SU-DHL-6 (cell line): ENCODE measurements around the gene TSPAN32.
A peak's percentile ranks its signal among the peaks of the same experiment; 100 is the strongest.

ENCODE experiments used
- H2AFZ ChIP-seq: fragments of 200-600 bp; sonication (generic); 2 replicates; pipeline ENCODE4 v1.6.1; 2014; ENCODE audit warnings: low read depth, mild to moderate bottlenecking, moderate library complexity, mixed read lengths, antibody characterized with exemption, low read length; ENCODE audit not compliant: severe bottlenecking
- H3F3A ChIP-seq: fragments of 200-600 bp; shearing (Covaris generic); 2 replicates; pipeline ENCODE4 v1.6.0; 2016; ENCODE audit warnings: antibody characterized with exemption, mild to moderate bottlenecking; ENCODE audit not compliant: insufficient read depth
- H3K27ac ChIP-seq: fragments of 200-600 bp; sonication (generic); 2 replicates; pipeline ENCODE4 v1.5.1; 2016; ENCODE audit warnings: low read depth, mild to moderate bottlenecking, low read length, moderate library complexity, mixed read lengths
- H3K27me3 ChIP-seq: fragments of 200-600 bp; sonication (generic), shearing (Covaris generic); 2 replicates; pipeline ENCODE4 v1.6.0; 2014; ENCODE audit warnings: mild to moderate bottlenecking, low read length
- H3K36me3 ChIP-seq: fragments of 200-600 bp; sonication (generic); 2 replicates; pipeline ENCODE4 v1.6.1; 2014; ENCODE audit warnings: mild to moderate bottlenecking, low read length, mixed read lengths
- H3K4me2 ChIP-seq: fragments of 300-600, 200-600 bp; shearing (Covaris generic), sonication (generic); 2 replicates; pipeline ENCODE4 v1.6.0; 2014; ENCODE audit warnings: low read length, low read depth, mild to moderate bottlenecking; ENCODE audit not compliant: poor library complexity, severe bottlenecking
- H3K4me3 ChIP-seq: fragments of 200-600 bp; sonication (generic); 2 replicates; pipeline ENCODE4 v1.5.1; 2014; ENCODE audit warnings: antibody characterized with exemption, low read length, mild to moderate bottlenecking, mixed read lengths; ENCODE audit not compliant: insufficient read depth, poor library complexity, severe bottlenecking
- H3K79me2 ChIP-seq: fragments of 200-600 bp; sonication (generic); 2 replicates; pipeline ENCODE4 v1.6.1; 2014; ENCODE audit warnings: mild to moderate bottlenecking, low read length, moderate library complexity; ENCODE audit not compliant: insufficient read depth
- H3K9ac ChIP-seq: fragments of 200-600 bp; sonication (generic); 2 replicates; pipeline ENCODE4 v1.7.0; 2014; ENCODE audit warnings: mild to moderate bottlenecking, low read length
- H3K9me2 ChIP-seq: fragments of 200-600 bp; sonication (generic); replicated peaks from 2 replicates; pipeline ENCODE4 v1.6.1; 2014; ENCODE audit warnings: low read length; ENCODE audit not compliant: insufficient read depth
- H3K9me3 ChIP-seq: fragments of 200-600 bp; sonication (generic); 2 replicates; pipeline ENCODE4 v1.6.1; 2014; ENCODE audit warnings: low read length, mixed read lengths; ENCODE audit not compliant: insufficient read depth
- H4K20me1 ChIP-seq: fragments of 200-600 bp; sonication (generic); 2 replicates; pipeline ENCODE4 v1.6.1; 2014; ENCODE audit warnings: low read depth, mild to moderate bottlenecking, antibody characterized with exemption, low read length, moderate library complexity, mixed read lengths
- EZH2phosphoT487 ChIP-seq: fragments of 200-600 bp; sonication (generic), shearing (Covaris generic); conservative IDR thresholded peaks from 2 replicates; pipeline ENCODE4 v1.6.1; 2018; ENCODE audit warnings: mild to moderate bottlenecking, antibody characterized with exemption, low read length, moderate library complexity, mixed read lengths
- TF ChIP-seq, protein P1 (sequence below): fragments of 200-600 bp; sonication (generic); IDR thresholded peaks from one replicate; pipeline ENCODE4 v1.5.1; 2017; ENCODE audit warnings: antibody characterized with exemption, mild to moderate bottlenecking, low read length, moderate library complexity; ENCODE audit not compliant: insufficient read depth, poor library complexity, severe bottlenecking

TSPAN32 gene

GRCh38 chr11:2305140-2305778 is 3.4 kb downstream of the TSPAN32 start:
- Histone ChIP-seq H3K36me3 (no peaks in the 10 kb centered on the region), H3K27ac (no peak overlapping the region), H3K79me2 (no peaks in the 10 kb centered on the region), H4K20me1 (no peaks in the 10 kb centered on the region), H3K27me3 (no peaks in the 10 kb centered on the region), H3F3A (no peaks in the 10 kb centered on the region), H3K4me3 (no peak overlapping the region), H3K9ac (no peak overlapping the region), H3K9me2 (no peaks in the 10 kb centered on the region), H2AFZ (no peak overlapping the region), H3K4me2 (no peak overlapping the region), H3K9me3 (no peaks in the 10 kb centered on the region)
- TF ChIP-seq EZH2phosphoT487, result no peak
- TF ChIP-seq, protein P1, sequence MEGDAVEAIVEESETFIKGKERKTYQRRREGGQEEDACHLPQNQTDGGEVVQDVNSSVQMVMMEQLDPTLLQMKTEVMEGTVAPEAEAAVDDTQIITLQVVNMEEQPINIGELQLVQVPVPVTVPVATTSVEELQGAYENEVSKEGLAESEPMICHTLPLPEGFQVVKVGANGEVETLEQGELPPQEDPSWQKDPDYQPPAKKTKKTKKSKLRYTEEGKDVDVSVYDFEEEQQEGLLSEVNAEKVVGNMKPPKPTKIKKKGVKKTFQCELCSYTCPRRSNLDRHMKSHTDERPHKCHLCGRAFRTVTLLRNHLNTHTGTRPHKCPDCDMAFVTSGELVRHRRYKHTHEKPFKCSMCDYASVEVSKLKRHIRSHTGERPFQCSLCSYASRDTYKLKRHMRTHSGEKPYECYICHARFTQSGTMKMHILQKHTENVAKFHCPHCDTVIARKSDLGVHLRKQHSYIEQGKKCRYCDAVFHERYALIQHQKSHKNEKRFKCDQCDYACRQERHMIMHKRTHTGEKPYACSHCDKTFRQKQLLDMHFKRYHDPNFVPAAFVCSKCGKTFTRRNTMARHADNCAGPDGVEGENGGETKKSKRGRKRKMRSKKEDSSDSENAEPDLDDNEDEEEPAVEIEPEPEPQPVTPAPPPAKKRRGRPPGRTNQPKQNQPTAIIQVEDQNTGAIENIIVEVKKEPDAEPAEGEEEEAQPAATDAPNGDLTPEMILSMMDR, result peak; percentile 93

DNA sequence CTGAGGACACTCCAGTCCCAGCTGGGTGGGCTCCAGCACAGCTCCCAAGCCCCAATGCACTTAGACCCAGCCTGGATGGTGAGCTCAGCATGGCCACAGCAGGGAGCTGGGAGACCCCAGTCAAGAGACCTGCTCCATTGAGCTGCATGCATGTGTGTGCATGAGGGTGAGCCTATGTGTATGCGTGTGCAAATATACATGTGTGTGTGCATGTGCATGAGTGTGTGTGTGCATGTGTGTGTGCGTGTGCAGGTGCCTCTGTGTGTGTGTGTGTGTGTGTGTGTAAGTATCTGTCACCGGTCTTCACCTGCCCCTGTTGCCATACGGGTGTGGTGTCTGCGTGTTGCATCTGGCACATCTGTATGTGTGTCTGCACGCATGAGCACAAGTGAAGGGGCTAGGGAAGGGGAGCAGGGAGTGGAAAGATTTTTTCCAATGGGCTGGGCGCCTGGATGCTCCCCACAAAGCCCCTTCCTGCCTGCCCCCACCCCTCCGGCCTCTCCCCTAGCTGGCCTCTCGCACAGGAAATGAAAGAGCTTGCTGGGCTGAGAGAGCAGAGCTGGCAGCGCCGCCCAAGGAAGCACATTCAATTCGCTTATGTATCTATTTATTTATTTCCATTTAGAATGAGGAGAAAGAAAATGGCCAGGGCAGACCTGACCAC is 4.1 kb downstream of the TSPAN32 start:
- Histone ChIP-seq H3K27me3 (no peaks in the 10 kb centered on the region), H3K4me2 (no peak overlapping the region), H3K9me2 (no peaks in the 10 kb centered on the region), H3K4me3 (no peak overlapping the region), H3K36me3 (no peaks in the 10 kb centered on the region), H3K9me3 (no peaks in the 10 kb centered on the region), H3F3A (no peaks in the 10 kb centered on the region), H3K79me2 (no peaks in the 10 kb centered on the region), H2AFZ (no peak overlapping the region), H4K20me1 (no peaks in the 10 kb centered on the region), H3K27ac (no peak overlapping the region), H3K9ac (no peak overlapping the region)
- TF ChIP-seq, protein P1, result no peak
- no peak for TF ChIP-seq EZH2phosphoT487

DNA sequence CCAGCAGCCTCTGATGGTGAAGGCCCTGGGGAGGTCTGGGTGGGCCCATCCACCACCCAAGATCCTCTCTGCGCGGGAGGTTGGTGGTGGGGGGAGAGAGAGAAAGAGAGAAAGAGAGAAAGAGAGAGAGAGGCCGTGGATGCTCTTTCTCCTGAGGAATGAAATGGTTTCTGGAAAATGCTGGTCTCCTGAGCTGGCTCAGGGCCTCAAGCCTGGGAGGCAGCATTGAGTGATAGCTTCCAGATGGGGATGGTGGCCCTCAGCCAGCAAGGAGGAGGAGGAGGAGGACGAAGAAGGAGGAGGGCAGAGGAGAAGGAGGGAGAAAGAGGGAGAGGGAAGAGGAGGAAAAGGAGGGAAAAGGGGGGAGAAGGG is 4.6 kb downstream of the TSPAN32 start:
- Histone ChIP-seq H4K20me1 (no peaks in the 10 kb centered on the region), H3K9ac (no peak overlapping the region), H3K27me3 (no peaks in the 10 kb centered on the region), H3K9me2 (no peaks in the 10 kb centered on the region), H3K79me2 (no peaks in the 10 kb centered on the region), H3K4me3 (no peak overlapping the region), H3F3A (no peaks in the 10 kb centered on the region), H2AFZ (no peak overlapping the region), H3K9me3 (no peaks in the 10 kb centered on the region), H3K4me2 (no peak overlapping the region), H3K27ac (no peak overlapping the region), H3K36me3 (no peaks in the 10 kb centered on the region)
- TF ChIP-seq, protein P1, result no peak
- TF ChIP-seq EZH2phosphoT487, result no peak
